B cell (primary cell): ENCODE data around the gene RBM28.

ENCODE experiments used
- EZH2 ChIP-seq: IDR thresholded peaks from 2 replicates; pipeline ENCODE4 v1.6.1; 2012; ENCODE audit warnings: borderline replicate concordance, low read depth, mild to moderate bottlenecking, moderate library complexity, low read length; ENCODE audit not compliant: insufficient read depth, poor library complexity, severe bottlenecking
- TF ChIP-seq, protein P1 (sequence below): fragments of 200-600 bp; IDR thresholded peaks from one replicate; pipeline ENCODE4 v1.8.0; 2022; ENCODE audit warnings: antibody characterized with exemption, mild to moderate bottlenecking

DNA sequence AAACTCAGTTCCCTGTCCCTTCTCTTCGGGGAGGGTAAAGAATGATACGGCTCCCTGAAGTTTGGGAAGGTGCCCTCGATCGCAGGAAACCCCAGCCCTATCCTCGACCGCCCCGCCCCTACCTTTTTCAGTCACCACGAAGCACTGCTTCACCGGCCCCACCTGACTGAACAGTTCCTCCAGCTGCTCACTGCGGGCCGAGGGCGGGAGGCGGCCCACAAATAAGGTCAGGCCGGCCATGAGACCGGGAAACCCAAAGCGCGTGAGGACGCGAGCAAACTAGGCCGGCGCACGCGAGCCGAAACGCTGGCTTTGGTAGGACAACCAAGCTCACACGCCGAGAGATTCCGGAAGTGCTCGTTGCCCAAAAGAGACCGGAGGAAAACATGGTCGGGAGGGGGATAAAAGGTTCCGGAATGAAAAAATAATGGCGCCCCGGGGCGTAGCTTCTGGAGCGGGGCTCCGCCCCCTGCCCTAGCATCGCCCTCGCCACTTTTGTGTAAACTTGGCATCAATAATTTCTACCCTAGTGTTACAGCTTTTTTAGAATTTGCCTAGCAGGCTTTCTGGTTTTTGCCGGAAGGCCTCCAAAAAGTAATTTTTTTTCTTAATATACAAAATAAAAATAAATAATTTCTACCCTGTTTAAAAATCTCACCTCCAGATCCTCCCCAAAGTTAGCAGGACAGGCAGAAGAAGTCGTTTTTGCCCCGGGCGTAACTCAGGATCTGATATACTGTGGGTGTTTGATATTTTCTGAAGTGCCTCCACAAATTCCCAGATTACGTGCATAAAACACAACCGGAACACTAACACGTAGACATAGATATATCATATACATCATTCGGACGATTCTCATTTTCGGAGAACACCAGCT, at the start of gene RBM28:
- TF ChIP-seq, protein P1, sequence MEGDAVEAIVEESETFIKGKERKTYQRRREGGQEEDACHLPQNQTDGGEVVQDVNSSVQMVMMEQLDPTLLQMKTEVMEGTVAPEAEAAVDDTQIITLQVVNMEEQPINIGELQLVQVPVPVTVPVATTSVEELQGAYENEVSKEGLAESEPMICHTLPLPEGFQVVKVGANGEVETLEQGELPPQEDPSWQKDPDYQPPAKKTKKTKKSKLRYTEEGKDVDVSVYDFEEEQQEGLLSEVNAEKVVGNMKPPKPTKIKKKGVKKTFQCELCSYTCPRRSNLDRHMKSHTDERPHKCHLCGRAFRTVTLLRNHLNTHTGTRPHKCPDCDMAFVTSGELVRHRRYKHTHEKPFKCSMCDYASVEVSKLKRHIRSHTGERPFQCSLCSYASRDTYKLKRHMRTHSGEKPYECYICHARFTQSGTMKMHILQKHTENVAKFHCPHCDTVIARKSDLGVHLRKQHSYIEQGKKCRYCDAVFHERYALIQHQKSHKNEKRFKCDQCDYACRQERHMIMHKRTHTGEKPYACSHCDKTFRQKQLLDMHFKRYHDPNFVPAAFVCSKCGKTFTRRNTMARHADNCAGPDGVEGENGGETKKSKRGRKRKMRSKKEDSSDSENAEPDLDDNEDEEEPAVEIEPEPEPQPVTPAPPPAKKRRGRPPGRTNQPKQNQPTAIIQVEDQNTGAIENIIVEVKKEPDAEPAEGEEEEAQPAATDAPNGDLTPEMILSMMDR: no peak
- no peak for TF ChIP-seq EZH2
